HG03520 (cell line): ENCODE data around the gene SLC41A3.

ENCODE experiments used
- ATAC-seq: cut with Tn5 transposase; IDR thresholded peaks from one replicate; pipeline ENCODE4 v1.9.1; 2021; ENCODE audit warnings: mild to moderate bottlenecking, moderate library complexity; ENCODE audit not compliant: unreplicated experiment

SLC41A3 gene

DNA sequence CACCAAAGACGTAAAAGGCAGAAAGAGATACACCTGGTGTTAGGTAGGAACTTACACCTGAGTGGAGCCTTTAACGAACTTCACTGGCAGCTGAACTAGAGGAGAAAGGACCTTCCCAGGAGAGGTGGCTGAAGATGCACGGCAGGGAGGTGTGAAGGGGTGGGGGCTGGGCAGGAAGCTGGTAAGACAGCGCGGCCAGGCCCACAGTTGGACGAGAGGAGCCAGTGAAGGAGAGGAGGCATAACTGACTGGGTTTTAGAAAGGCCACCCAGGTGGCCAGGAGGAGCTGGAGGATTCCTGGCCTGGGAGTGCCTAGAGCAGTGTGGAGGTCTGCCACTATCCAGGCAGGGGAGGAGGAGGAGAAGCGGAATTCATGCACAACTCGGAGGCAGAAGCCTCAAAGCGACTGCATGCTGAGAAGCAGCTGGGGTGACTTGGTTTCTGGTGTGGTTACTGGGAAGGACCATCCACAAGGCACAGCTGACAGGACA, 51.9 kb downstream of the SLC41A3 start:
- ATAC-seq, result no peak

- no peak for ATAC-seq
Observed at GRCh38 chr3:126030455-126030854, 53.5 kb downstream of the SLC41A3 start.

- no peak for ATAC-seq
Observed at GRCh38 chr3:126029241-126029640, 54.7 kb downstream of the SLC41A3 start.

- ATAC-seq, result no peak
Observed at GRCh38 chr3:126028096-126028495, 55.8 kb downstream of the SLC41A3 start.

GRCh38 chr3:126026761-126027160, 57.2 kb downstream of the SLC41A3 start:
- no peak for ATAC-seq

DNA sequence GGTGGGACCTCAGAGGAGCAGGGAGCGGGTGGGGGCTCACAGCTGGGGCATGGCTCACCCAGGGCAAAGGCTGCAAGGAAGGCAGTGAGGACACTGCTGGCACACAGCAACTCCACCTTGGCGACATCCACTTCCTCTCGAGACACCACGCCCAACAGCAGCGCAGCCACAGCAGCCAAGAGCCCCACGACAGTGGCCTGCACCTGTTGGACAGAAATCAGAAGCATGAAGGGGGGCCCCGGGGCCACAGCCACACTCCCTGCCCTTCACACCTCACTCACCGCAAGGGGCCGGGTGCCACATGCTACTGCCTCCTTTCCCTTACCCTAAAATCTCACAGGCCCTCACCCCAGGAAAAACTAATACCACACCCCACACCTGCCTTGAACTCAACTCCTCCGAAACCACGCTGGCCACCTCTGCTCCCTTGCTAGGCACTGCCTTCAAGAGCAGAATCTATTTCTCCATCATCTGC, 57.6 kb downstream of the SLC41A3 start:
- no peak for ATAC-seq

DNA sequence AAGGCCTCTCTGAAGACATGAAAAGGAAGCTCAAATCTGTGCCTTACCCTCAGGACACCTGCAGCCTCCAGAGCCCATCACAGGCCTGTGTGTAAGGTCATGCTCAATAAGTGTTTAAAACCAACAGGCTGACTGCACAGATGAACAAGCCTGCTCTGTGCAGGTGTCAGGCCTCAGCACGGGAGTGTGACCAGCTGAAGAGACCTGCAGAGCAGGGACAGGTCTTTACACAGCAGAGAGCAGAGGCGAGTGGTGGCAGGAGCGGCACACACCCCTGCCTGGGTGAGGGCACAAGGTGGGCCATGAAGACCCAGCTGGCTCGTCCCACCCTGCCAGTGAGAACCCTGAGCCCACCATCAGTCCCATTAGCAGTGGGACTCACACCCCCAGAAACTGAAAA, 58.1 kb downstream of the SLC41A3 start:
- ATAC-seq, result no peak

DNA sequence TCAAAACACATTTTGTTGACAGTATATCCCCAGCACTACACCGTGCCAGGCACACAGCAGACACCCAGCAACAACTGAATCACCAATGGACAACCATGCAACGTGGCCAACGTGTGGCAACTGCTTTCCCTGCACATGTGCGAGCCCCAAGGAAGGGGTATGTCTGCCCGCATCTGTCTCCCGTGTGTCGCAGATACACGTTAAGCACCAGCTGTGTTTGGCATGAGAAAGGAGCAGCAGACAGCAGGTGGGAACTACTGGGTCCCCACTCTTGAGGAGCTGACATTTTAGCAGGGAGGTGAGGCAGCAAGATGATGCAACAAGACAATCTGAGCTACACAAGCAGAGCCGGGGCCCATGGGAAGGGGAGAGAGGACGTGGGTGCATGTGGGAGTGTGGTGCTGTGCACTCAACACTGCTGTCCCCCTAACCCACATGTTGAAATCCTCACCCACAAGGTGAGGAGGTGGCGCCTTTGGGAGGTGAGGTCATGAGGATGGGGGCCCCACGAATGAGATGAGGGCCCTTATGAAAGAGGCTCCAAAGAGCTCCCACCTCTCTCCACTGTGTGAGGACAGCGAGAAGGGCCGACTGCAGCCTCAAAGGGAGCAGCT, 58.7 kb downstream of the SLC41A3 start:
- ATAC-seq, result no peak

- no peak for ATAC-seq
Observed at GRCh38 chr3:126024049-126024854, 59.7 kb downstream of the SLC41A3 start.

DNA sequence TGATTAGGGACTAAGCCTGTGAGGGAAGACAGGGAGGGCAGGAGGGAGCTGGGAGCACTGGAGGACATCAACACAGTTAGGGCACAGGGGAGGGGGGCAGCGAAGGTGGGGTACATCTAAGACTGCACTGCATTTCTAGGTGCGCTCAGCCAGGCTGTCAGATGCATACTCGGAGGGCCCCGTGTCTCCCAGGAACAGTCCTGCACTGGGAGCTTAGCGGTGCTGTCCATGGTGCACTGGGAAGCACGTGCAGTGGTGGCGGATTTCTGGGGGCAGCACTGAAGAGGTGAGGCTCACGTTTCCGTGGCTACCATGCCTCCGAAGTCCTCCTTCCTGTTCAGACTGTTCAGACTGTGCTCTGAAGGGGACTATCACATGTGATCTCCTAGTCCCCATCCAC, 60.5 kb downstream of the SLC41A3 start:
- no peak for ATAC-seq

DNA sequence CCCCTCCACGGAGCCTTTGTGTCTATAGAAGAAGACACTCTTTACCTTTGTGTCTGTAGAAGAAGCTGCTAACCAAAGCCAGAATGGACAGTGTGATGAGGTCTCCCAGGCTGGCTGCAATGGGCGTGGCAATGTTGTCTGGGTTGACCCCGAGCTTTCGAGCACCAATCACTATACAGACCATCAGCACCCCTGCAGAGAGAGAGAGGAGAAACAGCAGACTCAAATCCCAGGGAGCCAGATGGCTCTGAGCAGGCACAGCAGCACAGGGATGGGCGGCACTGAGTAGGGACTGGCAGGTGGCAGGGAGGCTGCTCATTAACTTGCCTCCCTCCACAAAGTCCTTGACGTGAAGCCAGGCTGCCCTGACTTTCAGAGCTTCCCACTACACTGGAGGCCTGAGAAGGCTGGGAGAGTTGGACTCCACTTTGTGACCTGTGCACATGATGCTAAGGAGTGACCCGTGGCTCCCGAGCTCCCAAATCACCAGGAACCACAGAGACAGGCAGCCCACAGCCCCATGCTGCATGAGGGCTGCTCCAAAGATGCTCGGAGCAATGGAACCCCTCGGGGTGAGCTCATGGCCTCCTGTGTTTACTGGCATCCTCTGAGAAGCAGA, 61.1 kb downstream of the SLC41A3 start:
- ATAC-seq, result no peak

DNA sequence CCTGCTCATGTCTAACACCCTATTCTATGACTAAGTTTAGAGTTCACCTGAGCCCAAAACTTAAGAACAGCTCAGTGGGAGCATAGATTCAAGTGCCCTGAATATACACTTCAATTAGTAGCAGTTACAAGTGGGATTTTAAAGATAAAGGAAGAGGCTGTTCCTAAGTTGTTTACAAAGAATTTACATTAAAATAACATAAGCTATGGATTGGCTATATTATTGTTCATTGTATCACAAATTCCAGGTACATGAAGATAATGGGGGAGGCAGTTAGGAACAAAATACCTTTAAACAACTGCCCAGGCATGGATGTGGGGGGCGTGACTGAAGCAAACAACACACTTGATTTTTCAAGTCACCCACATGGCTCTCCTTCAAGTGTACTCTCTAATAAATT, 62.2 kb downstream of the SLC41A3 start:
- ATAC-seq, result no peak

DNA sequence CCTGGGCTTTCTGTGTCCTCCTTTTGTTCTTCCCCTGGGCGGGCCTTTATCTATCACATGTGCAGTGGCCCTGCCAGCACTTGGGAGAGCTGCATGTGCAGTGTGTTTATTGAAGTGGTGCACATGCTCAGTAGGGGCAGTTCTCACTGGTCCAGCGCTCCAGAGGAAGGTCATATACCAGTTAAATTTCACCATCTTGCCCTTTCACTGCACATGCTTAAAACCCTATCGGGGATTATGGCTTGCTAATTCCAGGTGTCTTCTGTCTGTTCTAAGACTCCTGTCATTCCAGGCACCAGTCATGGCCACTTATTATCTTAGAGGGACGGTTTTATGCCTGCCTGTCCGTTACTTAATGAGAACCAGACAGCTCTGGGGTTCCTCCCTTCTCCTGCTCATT, 62.7 kb downstream of the SLC41A3 start:
- no peak for ATAC-seq

DNA sequence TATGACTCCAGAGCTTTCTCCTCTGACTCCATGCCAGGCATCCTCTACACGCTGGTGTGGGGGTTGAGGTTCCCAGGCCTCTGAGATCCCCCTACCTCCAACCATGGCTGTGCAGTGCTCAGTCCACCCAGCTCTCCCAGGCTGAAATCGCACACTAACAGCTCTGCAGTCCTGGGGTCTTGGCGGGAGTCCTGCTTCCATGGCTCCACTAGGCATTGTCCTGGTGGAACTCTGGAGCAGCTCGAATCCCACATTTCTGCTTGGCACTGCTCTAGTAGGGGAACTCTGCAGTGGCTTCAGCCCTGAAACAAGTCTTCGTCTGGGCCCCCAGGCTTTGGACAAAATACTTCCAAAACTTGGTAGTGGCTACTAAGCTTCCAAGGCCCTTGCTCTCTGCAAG, 64.2 kb downstream of the SLC41A3 start:
- no peak for ATAC-seq

DNA sequence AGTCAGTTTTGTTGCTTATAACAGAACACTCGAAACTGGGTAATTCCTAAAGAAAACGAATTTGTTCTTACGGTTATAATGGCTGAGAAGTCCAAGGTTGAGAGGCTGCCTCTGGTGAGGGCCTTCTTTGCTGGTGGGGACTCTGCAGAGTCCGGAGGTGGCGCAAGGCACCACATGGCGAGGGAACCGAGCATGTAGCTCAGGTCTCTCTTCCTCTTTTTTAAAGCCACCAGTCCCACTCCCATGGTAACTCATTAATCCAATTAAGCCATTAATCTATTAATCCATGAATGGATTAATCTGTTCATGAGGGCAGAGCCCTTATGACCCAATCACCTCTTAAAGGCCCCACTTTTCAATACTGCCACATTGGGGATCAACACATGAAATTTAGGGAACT, 64.9 kb downstream of the SLC41A3 start:
- no peak for ATAC-seq

DNA sequence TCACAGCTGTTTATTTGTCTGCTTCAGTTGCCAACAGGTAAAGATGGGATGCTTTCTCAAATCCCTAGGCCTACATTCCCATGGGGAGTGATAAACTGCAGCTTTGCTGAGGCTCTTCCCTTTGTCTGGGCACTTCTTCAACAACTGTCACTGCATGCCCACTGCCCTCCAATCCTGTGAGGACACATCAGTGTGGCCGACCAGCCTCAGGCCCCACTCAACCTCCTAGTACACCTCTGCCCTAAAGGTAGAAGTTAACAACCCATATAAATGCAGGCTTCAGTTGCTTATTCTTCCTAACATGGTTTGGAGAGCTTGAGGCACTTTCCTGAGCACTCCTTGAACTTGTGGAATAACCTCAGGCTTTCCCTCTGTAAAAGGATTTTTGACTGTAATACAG, 65.4 kb downstream of the SLC41A3 start:
- no peak for ATAC-seq

DNA sequence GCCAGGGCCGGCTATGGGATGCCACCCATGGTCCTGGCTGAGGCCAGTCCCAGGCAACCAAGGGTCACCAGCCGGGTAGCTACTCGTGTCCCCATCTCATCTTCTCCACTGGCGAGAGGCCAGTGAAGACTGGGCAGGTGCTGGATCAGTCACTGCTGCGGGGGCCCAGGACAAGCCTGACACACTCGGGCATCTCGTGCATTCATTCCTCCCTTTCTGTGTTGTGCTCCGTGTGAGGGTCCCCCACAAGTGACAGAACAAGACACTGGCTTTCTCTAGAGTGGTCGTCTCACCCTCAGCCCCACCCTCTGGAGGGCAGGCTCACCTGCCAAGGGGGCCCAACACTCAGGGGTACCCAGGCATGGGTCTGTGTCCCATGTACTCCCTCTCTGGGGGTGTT, 66.6 kb downstream of the SLC41A3 start:
- no peak for ATAC-seq

GRCh38 chr3:126016616-126017015, 67.3 kb downstream of the SLC41A3 start:
- no peak for ATAC-seq

GRCh38 chr3:126015075-126015474, 68.8 kb downstream of the SLC41A3 start:
- no peak for ATAC-seq

DNA sequence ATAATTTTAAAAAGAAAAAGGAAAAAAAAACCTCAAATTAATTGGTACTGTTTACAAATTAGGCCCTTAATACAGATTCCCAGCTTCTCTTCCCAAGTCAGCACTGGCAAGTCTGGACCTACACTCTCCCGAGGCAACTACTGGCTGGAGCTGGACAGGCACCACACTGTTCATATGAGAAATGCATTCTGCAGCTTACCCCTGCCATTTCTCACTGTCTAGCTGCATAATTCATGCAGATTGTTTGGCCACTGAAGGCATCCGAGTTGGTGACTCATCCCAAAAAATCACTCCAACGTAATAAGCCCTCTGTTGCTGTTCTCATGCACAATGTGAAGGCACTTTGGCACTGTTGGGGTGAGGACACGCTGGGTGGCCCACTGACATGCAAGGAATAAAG, 69.7 kb downstream of the SLC41A3 start:
- no peak for ATAC-seq

- no peak for ATAC-seq
Observed at GRCh38 chr3:126013751-126014156, 70.2 kb downstream of the SLC41A3 start.

DNA sequence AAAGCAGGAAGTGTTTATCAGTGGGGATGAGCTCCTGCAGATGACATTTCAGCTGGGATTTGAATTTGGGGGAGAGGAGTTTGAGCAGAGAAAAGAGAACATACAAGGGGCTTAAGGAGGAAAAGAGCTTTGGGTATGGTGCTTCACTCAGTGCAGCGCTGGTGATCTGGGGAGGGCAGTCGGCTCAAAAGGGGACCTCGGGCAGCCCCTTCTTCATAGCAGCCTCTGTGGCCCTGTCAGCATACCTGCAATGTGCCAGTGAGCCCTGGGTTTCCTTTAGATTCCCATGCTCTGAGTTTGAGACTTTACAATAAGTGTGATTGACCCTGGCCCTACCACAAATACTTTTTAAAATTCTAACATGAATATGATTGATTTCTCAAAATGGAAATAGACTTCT, 74.7 kb downstream of the SLC41A3 start:
- no peak for ATAC-seq
